GM18951 (cell line): ENCODE results near the gene UGT1A8.
"Not testable (repeated sequence)": the region's sequence is repeated elsewhere in the genome, so short reads cannot be mapped to it uniquely, and the experiment has no call there.

Experiments
- POLR2A ChIP-seq: IDR thresholded peaks from 4 replicates; pipeline ENCODE4 v1.6.1; 2011; ENCODE audit warnings: mild to moderate bottlenecking; ENCODE audit not compliant: insufficient read length, insufficient read depth; ENCODE audit errors: extremely low read depth
- in situ Hi-C: fragments of 300-500 bp; cut with MboI; formaldehyde crosslinking; loops from one replicate; pipeline ENCODE4 v1.12.0; 2022; ENCODE audit warnings: low sequenced_read_pairs, mixed read lengths, inconsistent platforms; ENCODE audit not compliant: unreplicated experiment

The UGT1A8 gene

DNA sequence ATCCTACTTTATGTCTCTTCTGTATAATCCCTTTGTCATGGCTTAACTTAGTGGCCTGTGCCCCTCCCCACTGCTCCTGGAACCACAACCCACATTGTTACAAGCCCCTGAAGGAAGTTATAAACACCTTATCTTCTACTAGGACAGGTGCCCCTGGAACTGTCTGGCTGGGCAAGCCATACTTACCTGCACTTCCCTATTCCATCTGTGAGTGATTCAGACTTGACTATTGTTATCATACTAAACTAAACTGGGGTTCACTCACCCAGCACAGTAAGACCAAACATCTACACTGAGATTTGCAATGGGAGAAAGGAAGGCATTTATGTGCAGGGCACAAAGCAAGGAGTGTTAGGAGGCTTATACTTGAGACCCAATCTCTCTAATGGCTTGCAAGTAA lies 71.6 kb downstream of the UGT1A8 start:
- in situ Hi-C loops: no loop called here
- no peak for TF ChIP-seq POLR2A

DNA sequence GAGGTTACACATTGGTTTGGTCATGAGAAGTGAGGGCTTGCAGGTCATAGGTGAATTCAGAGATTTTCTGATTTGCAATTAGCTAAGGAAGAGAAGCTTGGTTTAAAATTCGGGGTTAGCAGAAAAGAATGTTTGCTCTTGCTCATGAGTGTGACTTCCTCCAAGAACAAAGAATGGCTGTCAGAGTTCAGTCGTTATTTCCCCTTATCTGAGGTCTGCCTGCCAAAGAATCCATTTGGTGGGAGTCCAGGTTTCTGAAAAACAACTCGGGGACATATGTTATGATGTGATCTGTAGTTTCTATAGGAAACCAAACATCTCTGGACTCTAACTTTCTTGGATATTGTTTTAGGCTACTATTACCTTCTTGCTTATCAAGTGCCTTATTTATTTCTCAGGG lies 72.1 kb downstream of the UGT1A8 start:
- no peak for TF ChIP-seq POLR2A
- in situ Hi-C loops: no loop called here

DNA sequence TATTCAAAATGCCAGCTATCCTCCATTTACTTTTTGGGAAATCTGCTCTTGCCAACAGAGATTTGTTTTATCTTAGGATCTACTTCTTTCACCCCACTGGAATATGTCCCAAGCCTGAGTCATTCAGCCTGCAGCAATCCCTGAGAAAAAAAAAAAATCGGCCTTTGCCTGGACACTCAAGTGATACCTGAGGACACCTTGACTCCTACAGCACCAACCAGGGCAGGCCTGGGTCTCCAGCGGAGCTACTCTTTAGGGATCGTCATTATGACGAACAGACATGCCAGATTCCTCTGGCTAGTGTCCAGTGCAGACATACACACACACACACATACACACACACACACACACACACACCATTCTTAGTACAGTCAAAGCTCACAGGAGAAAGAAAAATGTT lies 73.0 kb downstream of the UGT1A8 start:
- in situ Hi-C loops: no loop called here
- no peak for TF ChIP-seq POLR2A

DNA sequence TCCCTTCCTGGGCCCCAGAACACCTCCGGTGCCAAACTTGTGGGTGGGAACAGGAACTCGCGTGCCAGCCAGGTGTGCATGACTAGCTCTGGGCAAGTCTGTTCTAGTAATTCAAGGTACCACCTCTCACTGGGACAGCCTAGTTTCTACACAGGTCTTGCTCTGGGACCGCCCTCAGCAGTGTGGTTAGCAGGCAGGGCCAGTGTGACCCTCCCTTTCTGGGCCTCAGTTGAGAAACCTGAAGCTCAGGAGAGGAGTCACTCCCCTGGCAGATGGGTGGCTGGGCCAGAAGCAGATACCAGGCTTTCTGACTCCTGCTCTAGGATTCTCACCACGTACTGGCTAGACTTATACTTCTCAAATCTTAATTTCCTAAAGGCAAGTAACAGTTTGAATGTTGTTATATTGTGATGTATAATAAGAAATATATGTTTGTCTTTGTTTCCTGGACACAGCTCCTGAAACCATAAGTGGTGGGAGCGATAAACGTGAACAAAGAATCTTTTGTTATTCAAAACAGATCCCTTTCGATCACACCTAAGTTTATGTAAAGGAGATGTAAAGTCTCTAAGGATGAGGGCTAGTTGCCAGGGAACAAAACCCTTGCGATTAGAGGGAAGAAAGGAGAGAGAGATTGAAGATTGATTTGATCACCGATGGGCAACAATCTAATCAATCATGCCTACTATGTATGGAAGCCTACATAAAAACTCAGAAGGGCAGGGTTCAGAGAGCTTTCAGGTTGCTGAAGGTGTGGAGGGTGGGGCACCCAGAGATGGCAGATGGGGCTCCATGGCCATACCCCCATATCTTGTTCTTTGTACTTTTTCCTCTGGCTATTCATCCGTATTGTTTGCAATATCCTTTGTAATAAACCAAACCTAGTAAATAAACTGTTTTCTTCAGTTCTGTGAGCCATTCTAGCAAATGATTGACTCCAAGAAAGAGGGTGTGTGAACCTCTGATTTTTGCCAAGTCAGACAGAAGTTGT lies 74.3 kb downstream of the UGT1A8 start:
- in situ Hi-C loops: no loop called here
- TF ChIP-seq POLR2A: no peak

DNA sequence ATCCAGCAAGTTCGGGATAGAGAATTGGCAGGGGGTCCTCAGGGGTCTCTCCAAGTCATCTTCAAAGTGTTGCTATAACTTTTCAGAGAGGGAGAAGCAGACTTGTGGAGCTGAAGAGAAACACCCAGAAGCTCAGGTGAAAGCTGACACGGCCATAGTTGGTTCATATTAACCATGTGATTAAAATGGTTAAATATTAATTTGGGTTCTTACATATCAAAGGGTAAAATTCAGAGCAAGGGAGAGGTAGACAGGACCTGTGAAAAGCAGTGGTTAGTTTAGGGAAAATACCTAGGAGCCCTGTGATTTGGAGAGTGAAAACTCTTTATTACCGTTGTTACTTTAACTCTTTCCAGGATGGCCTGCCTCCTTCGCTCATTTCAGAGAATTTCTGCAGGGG lies 75.2 kb downstream of the UGT1A8 start, which contains the start of gene UGT1A6:
Gene UGT1A6 (plus strand): TSS at position 243 of the 400 bp plus-strand sequence. CDS start 115 bp downstream, at position 358.
- TF ChIP-seq POLR2A: no peak
- in situ Hi-C loops: no loop called here

DNA sequence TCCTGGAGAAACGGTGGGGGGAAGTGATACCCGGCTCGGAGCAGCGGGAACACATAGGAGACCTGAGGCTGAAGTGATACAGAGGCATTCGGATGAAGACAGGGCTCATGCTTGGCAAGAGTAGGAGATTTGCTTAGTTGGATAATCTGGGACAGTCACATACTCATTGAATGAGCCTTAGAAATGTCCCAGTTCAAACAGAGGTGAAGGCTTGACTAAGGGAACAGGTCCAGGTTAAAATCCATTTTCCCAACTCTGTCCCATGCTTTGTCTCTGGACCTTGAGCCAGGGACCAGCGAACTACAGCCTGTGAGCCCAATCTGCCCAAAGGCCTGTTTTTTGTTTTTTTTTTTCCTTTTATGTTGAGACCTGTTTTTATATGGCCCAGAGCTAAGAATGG lies 76.5 kb downstream of the UGT1A8 start:
- in situ Hi-C loops: no loop called here
- TF ChIP-seq POLR2A: no peak

DNA sequence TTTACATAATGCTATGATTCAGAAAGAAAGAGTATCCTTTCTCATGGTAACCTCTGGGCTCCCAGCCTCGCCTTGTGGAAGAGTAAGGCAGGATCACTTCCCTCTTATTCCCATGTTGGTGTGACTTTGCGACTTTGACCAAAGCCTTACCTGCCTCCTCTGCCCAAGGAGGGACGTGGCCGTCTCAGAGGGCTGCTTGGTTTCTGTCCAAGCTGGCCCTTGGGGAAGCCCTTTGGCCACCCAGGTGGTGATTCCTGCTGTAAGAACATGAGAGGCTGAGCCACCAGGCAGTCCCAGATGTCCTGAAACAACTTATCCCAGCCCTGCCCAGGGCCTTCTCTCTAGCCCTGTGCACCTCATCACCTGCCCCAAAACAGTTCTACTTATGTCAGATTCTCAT lies 81.3 kb downstream of the UGT1A8 start:
- in situ Hi-C loops: no loop called here
- TF ChIP-seq POLR2A: no peak

DNA sequence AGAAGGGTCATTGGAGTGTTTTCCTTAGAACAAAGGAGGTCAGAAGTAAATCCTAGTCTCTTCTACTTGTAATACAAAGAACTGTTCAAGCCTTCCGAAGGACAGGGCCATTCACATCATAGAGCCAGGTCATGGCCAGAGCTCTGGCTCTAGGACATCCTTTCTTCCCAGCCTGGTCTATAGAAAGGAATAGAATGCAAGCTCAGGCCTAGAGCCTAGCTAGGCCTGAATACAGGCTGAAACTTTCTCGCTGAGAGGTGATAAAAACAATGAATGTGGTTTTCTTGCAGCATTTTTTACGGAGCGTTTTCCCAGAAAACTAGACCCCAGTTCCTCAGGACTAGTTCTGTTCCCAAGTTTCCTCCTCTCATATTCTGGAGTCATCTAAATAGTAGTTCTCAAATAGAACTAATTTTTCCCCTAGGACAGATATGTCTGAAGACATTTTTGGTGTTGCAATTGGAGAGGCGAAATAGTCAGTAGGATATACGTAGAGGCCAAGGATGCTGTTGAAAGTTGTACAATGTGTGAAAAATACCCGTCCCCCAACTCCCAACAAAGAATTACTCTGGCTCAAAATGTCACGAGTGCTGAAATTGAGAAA lies 82.1 kb downstream of the UGT1A8 start:
- in situ Hi-C loops: no loop called here
- TF ChIP-seq POLR2A: no peak

DNA sequence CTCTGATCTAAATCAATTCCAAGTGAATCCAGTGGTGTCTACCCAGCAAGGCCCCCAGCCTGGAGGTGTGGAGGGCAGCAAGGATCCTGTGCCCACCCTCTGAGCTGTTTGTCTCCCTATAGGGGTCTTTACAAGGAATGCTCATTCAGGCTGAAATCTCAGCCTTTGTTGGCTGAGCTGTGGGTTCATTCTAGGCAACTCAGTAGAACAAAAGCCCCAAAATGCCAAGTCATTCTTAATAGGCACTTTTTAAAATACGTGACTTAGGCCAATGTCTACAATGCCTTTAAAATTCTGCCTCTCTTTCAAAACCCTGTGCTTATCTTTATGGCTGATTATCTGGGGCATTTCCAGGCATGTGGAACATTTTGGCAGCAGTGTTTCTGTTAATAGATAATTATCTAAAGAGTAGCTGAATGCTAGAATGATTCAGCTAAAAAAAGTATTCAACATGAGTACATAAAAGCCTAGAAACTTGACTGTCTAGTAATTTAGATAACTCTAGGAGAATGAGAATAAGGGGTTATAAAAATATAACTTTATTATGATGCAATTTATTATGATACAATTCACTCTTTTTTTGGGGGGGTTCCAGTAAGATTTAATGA lies 82.7 kb downstream of the UGT1A8 start:
- in situ Hi-C loops: no loop called here
- TF ChIP-seq POLR2A: no peak

DNA sequence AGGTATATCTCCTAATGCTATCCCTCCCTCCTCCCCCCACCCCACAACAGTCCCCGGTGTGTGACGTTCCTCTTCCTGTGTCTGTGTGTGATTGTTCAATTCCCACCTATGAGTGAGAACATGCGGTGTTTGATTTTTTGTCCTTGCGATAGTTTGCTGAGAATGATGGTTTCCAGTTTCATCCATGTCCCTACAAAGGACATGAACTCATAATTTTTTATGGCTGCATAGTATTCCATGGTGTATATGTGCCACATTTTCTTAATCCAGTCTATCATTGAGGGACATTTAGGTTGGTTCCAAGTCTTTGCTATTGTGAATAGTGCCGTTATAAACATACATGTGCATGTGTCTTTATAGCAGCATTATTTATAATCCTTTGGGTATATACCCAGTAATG lies 83.4 kb downstream of the UGT1A8 start:
- in situ Hi-C loops: not testable (repeated sequence)

DNA sequence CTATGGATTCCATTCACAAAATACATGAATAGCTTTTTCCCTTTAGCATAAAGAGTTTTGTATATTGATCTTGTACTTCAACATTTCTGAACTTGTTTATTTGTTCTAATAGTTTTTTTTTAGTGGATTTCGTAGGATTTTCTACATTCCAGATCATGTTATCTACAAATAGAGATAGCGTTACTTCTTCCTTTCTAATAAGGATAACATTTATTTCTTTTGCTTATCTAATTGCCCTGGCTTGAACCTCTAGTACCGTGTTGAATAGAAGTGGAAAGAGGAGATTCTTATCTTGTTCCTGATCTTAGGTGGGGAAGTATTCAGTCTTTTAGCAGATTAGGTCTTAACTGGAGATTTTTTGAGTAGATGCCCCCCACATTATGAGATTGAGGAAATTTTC lies 84.8 kb downstream of the UGT1A8 start:
- no peak for TF ChIP-seq POLR2A
- in situ Hi-C loops: no loop called here

DNA sequence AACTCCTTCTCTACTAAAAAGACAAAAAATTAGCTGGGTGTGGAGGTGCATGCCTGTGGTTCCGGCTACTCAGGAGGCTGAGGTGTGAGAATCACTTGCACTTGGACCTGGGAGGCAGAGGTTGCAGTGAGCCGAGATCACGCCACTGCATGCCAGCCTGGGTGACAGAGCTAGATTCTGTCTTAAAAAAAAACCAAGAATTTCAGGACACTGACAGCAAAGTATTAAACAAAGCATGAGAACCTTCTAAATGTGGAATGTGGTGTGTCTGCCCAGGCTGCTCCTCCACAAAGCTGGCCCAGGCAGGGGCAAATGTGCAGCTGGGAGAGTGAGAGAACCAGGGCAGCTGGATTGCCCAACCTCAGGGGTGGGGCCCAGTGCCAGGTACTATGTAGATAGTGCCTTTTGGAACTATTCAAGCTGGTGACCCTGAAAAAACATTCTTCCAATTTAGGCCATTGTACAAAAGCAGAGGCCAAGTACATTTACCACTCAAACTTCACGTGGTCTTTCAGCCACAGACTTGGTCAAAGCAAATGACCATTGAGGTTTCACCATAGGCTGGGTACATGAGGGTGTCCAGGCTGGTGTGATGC lies 88.6 kb downstream of the UGT1A8 start:
- no peak for TF ChIP-seq POLR2A
- in situ Hi-C loops: no loop called here

DNA sequence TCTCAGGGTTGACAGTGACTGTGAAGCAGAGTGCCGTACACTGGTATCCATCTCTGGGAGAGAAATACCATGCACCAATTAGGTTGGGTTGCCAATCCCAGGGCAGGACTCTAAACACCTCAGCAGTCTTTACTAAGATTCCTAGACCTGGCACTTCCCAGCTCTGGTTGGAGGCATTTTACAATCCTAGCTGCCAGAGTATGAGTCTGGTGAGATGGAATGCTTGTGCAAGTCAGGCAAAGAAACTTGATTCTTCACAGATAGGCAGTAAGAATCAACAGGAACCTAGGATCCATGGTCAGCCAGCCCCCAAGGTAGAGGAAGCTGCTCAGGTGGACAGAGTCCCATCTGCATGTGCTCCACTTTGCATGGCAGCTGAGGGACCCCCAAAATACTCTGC lies 89.3 kb downstream of the UGT1A8 start:
- in situ Hi-C loops: no loop called here
- TF ChIP-seq POLR2A: no peak
